Amniotic epithelial cell (primary cell): ENCODE measurements around the gene LRFN2.

Source experiments
- DNase-seq: peaks from one replicate; pipeline ENCODE4 v3.0.0-alpha.2; 2010; ENCODE audit warnings: low read depth

LRFN2 gene

DNA sequence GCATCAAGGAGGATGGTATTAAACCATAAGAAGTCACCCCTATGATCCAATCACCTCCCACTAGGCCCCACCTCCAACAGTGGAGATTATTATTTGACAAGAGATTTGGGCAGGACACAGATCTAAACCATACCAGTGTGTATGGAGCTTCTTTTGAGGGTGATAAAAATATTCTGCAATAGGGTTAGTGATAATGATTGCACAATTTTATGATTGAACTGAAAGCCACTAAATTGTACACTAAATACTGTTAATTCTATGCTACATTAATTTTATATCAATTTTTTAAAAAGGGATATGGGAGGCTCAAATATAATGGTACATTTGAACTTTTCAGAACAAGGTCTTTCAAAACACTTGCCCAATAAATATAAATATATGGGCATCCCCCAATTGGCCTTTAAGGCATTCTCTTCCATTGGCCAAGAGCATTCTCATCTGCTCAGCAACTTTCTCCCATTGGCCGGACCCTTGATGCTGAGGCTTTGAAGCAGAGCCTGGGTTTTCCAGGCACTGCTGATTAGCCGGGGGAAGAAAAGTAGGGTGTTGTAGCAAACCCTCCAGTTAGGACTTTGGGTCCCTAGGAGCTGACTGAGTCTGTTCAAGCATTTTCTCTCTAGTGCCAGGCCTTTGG, 209.9 kb downstream of the LRFN2 start:
- no peak for DNase-seq

DNA sequence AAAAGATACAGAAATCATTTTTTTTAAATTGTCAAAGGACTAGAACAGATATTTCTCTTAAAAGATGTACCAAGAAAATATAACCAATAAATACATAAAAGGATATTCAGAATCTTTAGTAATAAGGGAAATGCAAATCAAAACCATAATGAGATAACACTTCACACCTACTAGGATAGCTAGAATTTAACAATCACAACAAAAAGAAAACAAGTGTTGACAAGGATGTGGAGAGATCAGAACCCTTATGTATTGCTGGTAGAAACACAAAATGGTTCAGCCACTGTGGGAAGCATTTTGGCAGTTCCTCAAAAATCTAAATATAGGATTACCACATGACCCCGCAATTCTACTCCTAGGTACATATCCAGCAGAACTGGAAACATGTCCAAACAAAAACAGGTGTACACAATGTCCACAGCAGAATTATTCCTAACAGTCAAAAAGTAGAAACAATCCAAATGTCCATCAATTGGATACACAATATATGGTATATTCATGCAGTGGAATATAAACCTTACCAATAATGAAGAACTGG, 211.0 kb downstream of the LRFN2 start:
- DNase-seq, result no peak

DNA sequence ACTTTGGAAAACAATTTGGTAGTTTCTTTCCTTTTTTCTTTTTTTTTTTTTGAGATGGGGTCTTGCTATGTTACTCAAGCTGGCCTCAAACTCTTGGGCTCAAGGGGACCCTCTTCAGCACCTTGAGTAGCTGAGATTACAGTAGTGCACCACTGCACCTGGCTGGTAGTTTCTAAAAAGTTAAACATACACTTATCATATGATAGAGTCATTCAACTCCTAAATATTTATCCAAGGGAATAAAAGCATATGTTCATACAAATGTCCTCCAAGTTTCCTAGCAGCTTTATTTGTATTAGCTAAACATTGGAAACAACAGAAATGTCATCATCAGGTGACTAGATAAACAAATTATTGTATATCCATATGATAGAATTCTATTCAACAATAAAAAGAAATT, 213.9 kb downstream of the LRFN2 start:
- DNase-seq, result no peak

DNA sequence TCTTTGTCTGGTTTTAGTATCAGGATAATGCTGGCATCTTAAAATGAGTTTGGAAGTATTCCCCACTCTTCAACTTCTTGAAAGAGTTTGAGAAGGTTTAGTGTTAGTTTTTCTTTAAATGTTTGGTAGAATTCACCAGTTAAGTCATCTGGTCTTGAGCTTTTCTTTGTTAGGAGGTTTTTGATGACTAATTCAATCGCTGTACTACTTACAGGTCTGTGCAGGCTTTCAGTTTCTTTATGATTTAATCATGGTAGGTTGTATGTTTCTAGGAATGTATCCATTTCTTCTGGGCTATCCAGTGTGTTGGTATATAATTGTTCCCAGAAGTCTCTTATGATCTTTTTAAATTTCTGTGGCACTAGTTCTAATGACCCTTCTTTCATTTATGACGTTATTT, 215.5 kb downstream of the LRFN2 start:
- no peak for DNase-seq

DNA sequence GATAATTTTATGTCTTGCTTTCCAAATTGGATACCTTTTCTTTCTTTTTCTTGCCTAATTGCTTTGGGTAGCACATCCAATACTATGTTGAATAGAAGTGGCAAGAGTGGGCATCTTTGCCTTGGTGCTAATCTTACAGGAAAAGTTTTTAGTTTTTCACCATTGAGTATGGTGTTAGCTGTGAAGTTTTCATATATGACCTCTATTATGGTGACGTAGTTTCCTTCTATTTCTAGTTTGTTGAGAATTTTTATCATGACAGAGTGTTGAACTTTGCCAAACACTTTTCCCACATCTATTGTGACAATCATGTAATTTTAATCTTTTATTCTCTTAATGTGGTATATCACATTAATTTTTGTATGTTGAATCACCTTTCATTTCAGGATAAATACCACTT, 216.1 kb downstream of the LRFN2 start:
- DNase-seq, result no peak

DNA sequence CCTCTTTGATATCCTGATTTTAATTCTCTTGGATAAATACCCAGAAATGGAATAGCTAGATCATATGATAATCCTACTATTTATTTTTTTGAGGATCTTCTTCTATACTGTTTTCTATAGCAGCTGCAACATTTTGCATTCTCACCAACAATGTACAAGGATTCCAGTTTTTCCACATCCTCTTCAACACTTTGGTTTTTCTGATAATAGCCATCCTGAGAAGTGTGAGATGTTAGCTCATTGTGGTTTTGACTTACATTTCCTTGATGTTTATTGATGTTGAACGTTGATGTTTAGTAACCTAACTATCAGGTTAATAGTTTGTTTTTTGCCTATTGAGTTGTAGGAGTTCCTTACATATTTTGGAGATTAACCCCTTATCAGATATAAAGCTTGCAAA, 217.3 kb downstream of the LRFN2 start:
- DNase-seq, result no peak

DNA sequence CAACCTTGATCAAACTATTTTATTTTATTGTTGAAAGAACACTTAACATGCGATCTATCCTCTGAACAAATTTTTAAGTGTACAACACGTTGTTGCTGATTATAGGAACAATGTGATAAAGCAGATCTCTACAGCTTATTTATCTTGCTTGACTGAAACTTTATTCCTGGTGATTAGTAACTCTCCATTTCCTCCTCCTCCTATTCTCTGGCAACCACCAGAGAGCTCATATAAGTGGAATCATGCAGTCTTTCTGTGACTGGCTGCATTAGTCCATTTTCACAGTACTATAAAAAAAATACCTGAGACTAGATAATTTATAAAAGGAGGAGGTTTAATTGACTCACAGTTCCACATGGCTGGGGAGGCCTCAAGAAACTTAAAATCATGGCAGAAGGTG, 218.1 kb downstream of the LRFN2 start:
- DNase-seq, result no peak

DNA sequence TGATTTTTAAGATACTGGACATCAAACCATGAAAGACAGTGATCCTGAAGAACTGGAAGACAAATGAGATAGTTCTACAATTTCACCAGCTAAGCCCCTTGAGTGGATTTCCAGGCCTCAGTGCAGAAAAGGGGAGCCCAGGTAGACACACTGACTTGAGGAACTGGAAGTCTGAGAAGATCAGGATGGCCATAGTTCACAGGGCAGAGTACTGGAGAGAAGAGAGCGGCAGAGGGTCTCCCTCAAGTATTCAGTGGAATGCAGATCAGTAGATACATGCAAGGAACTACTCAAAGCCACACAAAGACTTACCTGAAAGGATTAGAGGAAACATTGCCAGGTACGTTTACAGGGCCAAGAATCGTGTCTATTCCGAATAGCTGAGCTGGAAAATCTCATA, 224.3 kb downstream of the LRFN2 start:
- no peak for DNase-seq

DNA sequence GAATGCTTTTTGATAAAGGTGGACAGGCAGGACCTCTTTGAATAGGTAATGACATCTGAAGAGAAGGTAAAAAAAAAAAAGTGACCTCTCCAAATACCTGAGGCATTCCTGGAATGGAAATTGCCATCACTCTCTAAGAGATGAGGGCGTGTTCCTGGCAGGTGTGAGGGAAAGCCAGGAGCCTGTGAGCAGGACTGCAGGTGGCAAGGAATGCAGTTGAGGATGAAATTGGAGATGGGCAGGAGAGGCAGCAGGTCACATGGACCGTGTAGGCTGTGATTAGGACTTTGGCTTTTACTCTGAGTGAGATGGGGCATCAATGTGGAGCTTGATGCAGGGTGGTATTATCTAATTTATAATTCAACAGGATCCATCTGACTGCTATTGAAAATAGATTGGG, 227.4 kb downstream of the LRFN2 start:
- DNase-seq, result no peak

DNA sequence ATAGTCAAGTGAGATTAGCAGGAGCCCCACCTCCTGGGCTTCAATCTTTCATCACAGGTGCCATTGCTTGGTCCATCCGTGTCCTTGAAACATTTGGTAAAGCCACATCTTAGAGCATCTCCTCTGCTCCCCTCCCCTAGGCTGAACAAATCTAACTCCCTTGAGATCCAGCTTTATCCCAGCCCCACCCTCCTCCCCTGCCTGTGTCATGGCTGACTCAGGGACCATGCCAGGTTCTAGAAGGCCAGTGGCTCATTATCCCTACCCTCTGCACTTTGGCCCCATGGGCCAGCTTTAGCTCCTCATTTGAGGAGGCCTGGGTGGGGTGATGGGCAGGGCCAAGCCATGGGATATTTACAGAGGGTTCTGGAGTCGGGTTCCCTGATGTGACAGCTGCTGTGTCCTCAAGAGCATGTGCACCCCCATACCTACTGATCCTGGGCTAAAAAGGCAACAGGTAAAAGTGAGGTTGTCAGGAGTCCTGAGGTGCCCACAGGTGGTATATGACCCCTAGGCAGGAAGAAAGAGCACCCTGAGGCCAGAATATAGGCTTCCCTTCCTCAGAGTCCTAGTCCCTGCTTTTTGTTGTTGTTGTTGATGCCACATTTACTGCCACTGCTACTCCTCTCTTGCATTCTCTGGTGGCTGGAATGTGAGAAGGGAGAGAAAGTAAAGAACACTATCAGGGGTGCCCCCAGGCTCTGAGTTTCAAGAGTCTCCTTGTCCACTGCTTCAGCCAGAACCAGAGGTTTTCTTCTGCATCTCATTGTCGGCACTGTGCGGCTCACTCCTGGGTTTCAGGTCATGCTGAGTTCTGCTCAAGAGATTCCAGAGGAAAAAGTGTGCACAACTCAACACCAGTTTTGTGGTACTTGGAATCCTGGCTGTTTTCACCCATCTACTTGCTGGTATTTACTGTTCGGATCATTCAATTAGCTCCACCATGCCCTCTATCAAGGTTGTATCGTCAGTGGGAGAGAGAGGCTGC, 228.4 kb downstream of the LRFN2 start:
- DNase-seq, result no peak

DNA sequence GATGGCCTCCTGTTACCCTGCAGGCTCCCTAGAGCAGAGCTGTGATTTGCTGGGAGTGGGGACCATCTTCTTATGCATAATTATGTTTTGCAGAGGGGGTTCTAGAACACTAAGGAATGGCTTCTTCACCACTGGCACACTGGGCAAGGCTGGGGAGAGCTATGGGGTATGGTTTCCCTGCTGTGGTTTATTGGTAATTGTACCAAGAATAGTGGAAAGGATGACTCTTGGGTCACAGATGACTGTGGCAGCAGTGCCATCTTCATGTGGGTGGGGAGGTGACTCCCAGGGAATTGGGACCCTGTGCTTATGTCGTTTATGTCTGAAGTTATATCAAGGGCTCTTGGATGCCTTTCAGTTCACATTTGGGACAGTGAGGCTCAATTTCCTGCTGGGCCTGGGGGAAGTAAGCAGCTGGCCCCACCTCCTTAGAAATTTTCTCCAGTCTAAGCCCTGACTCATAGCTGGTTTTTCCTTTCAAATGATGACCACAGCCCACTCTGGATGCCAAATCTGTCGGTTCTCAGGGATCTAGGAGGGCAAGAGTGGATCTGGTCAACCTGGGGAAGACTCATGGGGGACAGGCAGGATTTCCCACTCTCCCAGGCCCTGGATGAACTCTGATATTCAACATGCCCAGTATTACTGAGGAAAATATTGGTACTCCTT, 230.8 kb downstream of the LRFN2 start:
- DNase-seq, result no peak

DNA sequence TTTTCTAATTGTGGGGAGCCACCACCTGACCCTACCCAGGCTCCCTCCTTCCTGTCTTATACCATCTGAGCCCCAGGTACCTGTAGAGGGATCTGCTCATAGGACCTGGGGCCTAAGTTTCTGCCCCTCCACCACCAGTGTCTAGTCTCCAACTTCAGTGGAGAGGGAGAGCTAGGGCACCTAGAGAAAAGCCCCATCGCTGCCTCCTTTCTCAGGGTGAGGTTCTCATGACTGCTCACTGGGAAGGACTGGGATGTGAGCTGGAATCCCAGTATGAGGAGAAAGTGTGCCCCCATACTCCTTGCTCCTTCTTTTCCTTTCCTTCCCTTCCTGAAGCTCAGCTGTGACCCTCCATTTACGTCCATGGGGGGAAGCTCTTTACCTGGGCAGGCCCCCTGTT, 231.6 kb downstream of the LRFN2 start:
- no peak for DNase-seq

DNA sequence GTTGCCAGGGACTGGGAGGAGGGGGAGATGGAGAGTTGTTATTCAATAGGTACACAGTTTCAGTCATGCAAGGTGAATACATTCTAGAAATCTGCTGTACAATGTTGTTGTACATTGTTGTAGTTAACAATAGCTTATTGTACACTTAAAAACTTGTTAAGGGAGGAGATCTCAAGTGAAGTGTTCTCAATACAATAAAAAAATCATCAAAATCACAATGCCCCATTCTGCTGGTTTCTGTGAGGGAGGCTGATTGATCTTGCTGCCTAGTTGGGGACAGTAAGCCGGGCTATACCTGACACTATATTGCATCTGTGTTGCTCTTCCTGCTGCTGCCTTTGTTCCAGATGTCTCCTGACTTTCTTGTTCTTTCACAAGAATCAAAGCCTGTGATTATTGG, 232.1 kb downstream of the LRFN2 start:
- no peak for DNase-seq

DNA sequence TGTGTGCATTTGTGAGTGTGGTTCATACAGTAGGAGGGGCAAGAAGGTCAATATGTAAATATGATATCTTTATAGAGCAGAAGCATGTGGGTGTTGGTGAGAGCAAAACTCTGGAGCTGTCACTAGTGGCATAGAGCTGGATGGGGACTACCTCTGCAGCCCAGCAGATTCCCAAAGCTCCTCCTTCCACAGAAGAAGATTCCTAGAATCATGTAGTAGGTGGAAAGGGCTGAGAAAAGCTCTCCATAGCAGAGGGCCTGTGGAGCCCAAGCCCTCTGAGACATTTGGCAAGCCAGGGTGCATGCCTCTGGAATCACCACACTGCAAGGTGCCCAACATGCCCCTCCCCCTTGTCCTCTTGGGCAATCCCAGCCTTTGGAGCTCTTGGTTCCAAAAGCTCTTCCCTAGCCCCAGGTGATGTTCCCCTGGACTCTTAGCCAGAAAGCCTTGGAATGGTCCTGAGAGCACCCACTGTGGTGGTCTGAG, 233.2 kb downstream of the LRFN2 start:
- no peak for DNase-seq

DNA sequence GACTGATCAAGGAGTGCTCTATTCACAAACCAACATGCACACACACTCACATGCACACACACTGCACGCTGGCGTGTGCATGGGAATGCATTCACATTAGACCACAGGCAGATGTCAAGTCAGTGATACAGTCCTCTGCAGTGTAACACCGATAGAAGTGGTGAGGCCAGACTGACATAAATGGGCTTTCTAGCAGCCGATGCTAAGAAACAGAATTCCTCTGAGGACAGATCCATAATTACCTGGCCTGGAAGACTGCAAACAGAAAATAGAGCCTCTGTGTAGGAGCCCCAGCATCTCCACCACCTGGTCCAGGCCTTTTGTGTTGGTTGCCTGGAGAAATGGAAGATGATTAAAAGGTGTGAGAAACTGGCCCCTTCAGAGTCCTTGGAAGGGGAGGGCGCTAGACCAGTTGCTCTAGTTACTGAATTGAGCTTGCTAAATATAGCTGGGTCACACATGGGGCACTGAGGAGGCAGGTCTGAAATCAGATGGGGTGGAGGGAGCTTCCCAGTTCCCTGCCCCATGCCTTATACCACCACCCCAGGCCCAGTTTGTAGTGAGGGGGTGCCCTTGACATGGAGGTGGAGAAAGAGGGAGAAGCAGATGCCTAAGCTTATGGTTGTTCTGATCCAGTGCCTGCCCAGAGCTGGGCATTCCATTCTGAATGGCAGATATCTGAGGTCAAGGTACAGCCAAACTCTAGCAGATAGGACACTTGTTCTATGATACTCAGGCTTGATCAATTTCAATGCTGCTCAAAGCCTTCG, 233.8 kb downstream of the LRFN2 start:
- no peak for DNase-seq

DNA sequence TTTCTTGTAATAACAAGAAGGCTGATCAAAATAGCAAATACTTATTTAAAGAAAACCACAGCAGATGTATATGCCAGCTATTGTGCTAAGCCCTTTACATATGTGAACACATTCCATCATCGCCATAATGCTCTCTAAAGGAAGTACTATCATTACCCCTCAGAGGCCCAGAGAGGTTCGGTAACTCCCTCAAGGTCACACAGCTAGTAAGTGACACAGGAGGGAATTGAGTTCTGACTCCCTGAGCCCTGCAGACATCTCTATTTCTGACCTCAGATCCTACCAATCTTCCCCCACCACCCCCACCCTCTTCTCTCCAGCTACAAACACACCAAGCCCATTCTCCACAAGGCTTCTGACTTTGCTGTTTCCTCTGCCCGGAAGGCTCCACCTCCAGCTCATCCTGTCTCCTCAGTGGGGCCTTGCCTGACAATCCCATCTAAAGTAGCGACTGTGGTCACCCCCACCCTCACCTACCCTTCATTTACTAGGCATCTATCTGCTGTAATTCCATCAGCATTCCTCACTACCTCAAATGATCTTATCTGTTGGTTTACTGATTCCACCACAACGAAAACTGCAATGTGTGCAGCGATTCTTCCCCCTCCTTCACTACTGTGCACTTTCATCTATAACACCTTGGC, 234.5 kb downstream of the LRFN2 start:
- DNase-seq, result no peak

DNA sequence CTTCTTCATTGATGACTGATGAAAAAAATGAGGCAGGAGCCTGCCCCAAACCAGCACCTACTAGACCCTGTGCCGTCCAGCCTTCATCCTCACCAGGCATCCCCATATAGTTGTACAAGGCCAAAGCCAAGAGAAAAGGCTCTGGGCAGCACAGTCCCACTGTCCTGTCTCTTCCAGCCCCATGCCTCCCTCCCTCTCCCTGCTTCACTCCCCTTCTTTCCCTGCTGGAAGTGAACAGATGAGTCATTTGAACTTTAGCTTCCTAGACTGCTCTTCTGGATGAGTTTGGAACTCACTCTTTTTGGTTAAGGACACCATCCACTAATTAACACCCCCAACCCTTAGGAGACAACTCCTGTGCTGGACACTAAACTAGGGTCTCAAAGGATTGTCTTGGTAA, 235.2 kb downstream of the LRFN2 start:
- DNase-seq, result no peak

DNA sequence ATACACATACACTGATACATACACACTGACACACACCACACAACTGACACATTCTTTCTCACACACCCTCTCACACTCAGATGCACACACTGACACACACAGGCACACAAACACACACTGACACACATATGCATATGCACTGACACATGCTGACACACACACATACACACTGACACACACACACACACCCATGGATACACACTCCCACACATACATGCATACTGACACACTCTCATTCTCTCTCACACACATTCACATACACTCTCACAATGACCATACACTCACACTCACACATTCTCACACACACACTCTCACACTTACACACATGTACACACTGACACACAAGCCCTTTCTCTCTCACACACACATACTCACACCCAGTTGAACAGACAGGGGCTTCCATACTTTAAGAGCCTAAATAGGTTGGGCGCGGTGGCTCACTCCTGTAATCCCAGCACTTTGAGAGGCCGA, 236.4 kb downstream of the LRFN2 start:
- DNase-seq, result no peak

DNA sequence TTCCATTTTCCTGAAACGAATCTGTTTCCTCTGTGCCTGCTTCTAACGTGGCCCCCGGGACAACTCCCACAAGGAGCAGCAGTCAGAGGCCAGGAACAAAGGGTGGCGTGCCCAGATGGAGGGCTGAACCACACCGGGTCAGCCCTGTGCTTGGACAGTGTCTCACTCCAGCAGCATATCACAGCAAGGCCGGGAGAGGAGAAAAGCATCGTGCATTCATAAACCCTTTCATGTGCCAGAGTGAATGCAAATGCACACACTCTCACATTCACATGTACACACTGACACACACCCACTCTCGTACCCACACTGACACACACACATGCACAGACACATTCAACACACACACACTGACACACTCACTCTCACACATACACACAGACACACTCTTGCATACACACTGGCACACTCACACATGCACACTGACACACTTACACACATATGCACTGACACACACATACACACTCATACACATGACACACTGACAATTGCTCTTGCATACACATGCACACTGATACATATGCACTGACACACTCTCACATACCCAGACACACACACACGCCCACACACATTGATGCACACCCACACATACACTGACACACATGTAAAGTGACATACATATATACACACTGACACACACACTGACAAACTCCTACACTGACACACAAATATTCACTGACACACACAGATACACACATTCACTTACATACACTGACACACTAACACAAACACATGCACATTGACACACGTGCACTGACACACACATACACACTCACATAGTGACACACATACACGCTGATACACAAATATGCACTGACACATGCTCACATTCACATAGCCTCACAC, 237.0 kb downstream of the LRFN2 start:
- no peak for DNase-seq
